Spinal cord (tissue), 10 donors: ENCODE data around the gene GLRX. TPM values are rescaled to one million over a fixed set of nuclear protein-coding genes. Genes with fewer than 3 reads are reported as not detected.

Experiments used
- DNase-seq, 6 donors: peaks; one replicate each; pipeline versions ENCODE4 v3.0.0 to v3.0.0-alpha.2; 2013 to 2015; ENCODE audit warnings: low spot score in 6 of 6, low read depth in 4 of 6
- H3K27ac ChIP-seq: one replicate; pipeline ENCODE4 v1.5.1; 2013; ENCODE audit warnings: low read depth, low read length, control low read depth
- H3K27me3 ChIP-seq: one replicate; pipeline ENCODE4 v1.6.1; 2013; ENCODE audit warnings: low read length; ENCODE audit not compliant: control insufficient read depth, insufficient read depth
- H3K36me3 ChIP-seq: one replicate; pipeline ENCODE4 v1.6.1; 2013; ENCODE audit warnings: low read length; ENCODE audit not compliant: control insufficient read depth, insufficient read depth
- H3K4me1 ChIP-seq: one replicate; pipeline ENCODE4 v1.6.1; 2013; ENCODE audit warnings: low read length; ENCODE audit not compliant: control insufficient read depth, insufficient read depth
- H3K4me3 ChIP-seq: one replicate; pipeline ENCODE4 v1.5.1; 2013; ENCODE audit warnings: low read depth, low read length, control low read depth
- H3K9me3 ChIP-seq: one replicate; pipeline ENCODE4 v1.6.1; 2013; ENCODE audit warnings: low read length; ENCODE audit not compliant: control insufficient read depth, insufficient read depth
- WGBS: methylation state at CpG from one replicate; pipeline ENCODE4 v1.1.5; 2013; ENCODE audit warnings: missing lambda C conversion rate; ENCODE audit not compliant: insufficient coverage; 5-methylcytosine and 5-hydroxymethylcytosine counted together
- polyA plus RNA-seq, 2 donors: library from polyadenylated mRNA; unstranded; fragments of 120-200 nt; gene quantifications; one replicate each; pipeline ENCODE4 v1.2.1, GENCODE V29; 2013; ENCODE audit not compliant: insufficient read length in 2 of 2
- total RNA-seq, 2 donors: library from RNA; depleted of rRNA in 1 of 2; stranded (reverse); fragments of 120-200 nt in 1 of 2; fragments of >200 nt in 1 of 2; gene quantifications; one replicate each; pipeline versions ENCODE4 v1.2.3 to v1.2.4, GENCODE V29; 2013 to 2014
- donor health status: healthy.

Gene GLRX
- total and polyA plus RNA-seq, 4 donors: 8.4 to 37.4 (median 21.8) TPM

DNA sequence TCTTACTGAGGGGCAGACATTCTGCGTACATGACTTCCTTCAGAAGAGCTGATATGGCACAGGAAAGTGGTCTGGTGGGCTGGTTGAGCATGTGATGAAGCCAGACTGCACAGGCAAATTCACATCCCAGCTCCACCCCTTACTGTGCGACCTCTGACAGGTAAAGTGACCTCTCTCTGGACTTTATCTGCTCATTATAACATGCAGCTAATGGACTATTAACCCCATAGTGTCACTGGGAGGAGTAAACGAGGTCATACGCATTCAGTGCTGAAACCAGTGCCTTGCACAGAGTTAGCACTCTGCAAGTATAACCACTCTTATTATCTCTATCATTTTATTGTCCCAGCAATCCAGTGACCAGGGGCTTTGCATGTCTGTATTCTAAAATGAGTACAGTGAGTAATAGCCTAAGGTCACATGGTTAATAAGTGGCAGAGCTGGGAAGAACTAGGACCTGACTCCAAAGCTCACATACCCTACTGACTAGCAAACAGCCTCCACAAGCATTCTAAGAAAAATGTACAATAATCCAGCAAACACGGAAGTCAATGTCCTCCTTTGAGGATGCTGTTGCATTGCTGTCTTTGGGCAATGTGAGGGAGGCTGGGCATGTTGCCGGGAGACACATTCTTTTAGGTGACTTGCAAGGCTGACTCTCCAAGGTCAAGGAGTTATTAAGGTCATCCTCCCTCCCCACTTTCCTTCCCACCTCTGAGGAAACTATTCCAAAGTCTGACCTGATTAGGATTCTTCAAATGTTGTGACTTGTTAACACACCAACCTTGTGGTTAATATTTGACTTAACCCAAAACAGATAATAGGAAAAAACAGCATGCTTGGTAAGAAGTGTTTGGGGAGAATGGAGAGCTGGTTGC lies 19.0 kb downstream of the GLRX start:
- no peaks in the 10 kb centered on the region for H3K27me3 ChIP-seq
- DNase-seq: no peak
- no peak overlapping the region for H3K27ac ChIP-seq
- H3K36me3 ChIP-seq: no peaks in the 10 kb centered on the region
- WGBS: no CpG with 5 or more reads among the region's 6 CpGs
- H3K4me3 ChIP-seq: no peak overlapping the region
- H3K4me1 ChIP-seq: no peaks in the 10 kb centered on the region
- H3K9me3 ChIP-seq: no peaks in the 10 kb centered on the region

DNA sequence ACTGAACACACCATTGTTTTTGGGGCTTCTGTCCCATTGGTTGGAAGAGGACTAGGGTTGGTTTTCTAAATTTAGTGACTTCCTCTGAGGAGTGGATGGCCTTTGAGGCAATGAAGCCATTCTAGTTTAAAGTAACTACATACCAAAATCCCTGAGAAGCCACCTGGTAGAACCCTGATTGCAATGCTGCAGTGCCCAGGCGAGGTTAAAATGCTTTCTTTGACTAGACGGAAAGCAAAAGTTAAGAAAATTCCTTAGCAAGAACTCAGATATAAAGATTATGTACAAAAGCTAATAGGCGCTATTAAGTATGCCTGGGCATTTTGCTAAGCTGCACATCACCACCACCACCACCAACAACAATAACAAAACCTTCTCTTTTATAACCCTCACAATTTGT lies 20.6 kb downstream of the GLRX start:
- H3K9me3 ChIP-seq: no peaks in the 10 kb centered on the region
- no peaks in the 10 kb centered on the region for H3K27me3 ChIP-seq
- H3K4me1 ChIP-seq: no peaks in the 10 kb centered on the region
- no peak overlapping the region for H3K4me3 ChIP-seq
- no CpG with 5 or more reads among the region's 3 CpGs for WGBS
- H3K27ac ChIP-seq: no peak overlapping the region
- H3K36me3 ChIP-seq: no peaks in the 10 kb centered on the region
- no peak for DNase-seq

DNA sequence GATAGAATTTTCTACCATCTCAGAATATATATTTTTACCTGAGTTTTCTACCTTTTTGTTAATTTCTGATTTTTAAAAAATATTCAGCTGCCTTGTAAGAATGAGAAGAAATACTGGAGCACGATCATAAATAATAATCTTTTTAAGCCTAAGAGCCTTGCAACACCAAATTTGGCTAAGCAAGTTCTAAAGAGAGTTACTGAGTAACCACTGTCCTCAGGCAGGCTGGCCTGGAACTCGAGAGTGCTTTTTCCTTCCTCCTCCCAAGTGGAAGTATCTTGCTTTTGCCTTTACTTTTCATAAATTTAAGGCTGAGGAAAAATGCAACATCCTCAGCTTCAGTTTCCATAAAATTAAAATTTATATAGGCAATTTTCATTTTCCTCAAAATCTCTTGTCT lies 21.0 kb downstream of the GLRX start:
- Histone ChIP-seq H3K9me3 (no peaks in the 10 kb centered on the region), H3K27me3 (no peaks in the 10 kb centered on the region), H3K4me1 (no peaks in the 10 kb centered on the region), H3K27ac (no peak overlapping the region), H3K4me3 (no peak overlapping the region), H3K36me3 (no peaks in the 10 kb centered on the region)
- no peak for DNase-seq
- WGBS: no CpG with 5 or more reads among the region's 2 CpGs

DNA sequence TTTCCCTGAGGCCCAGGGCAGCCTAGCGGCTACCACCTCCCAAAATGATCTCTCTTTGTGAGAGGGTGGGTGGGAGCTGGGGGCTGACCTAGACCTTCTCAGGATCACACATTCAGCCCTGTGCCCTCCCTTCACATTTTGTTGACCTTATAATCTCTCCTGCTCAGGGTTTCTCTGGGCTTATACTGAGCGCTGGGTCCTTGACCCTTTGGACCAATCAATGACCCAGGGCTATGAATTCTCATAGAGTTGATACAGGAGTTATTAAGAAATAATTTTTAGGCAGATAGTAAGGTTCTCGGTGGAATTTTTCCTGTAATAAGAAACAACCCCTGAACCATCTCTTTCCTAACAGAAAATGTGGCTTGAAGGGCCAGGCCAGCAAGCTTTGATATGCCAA lies 22.0 kb downstream of the GLRX start:
- Histone ChIP-seq H3K4me3 (no peak overlapping the region), H3K9me3 (no peaks in the 10 kb centered on the region), H3K27ac (no peak overlapping the region), H3K4me1 (no peaks in the 10 kb centered on the region), H3K36me3 (no peaks in the 10 kb centered on the region), H3K27me3 (no peaks in the 10 kb centered on the region)
- no peak for DNase-seq
- no CpG with 5 or more reads among the region's 3 CpGs for WGBS

DNA sequence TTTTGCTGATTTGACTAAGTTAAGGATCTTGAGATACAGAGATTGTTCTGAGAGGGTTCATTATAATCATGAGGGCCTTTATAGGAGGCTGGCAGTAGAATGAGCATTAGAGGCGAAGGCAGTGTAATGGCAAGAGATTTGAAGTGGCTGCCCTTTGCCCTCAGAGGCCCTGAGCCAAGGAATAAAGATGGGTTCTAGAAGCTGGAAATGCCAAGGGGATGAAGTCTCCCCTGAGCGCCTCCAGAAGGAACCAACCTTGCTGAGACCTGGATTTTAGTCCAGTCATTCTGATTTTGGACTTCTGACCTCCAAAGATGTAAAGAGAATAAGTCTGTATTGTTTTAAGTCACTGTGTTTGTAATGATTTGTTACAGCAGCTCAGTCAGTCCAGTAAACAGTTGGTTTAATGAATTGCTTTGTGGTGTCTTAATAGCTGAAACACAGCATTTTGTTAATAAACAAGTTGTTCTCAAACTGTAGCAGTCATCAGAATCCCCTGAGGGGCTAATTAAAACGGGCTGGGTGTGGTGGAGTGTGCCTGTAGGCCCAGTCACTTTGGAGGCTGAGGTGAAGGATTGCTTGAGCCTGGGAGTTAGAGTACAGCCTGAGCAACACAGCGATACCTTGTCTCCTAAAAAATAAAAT lies 23.2 kb downstream of the GLRX start:
- Histone ChIP-seq H3K4me3 (no peak overlapping the region), H3K36me3 (no peaks in the 10 kb centered on the region), H3K9me3 (no peaks in the 10 kb centered on the region), H3K27me3 (no peaks in the 10 kb centered on the region), H3K4me1 (no peaks in the 10 kb centered on the region), H3K27ac (no peak overlapping the region)
- whole genome bisulfite sequencing: 88% methylated on average over 4 of the region's 4 CpGs
- DNase-seq: no peak

DNA sequence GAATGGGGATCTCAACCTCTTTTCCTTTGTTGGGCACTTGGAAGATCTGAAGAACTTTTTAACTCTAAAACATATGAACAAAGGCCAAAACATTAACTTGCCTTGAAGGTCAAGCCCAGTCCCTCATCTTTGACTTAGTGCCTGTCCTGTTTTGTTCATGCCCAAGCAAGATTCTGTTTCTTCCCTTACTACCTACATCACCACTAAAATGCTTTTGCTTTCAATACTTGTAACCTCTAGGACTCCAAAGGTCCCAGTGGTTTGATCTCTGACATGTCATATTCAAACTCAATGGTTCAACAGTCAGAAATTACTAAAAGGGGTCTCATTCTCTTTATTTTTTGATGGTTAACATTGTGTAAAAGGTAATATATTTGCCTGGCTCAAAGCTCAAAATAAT lies 24.0 kb downstream of the GLRX start:
- Histone ChIP-seq H3K4me1 (no peaks in the 10 kb centered on the region), H3K4me3 (no peak overlapping the region)
- DNase-seq: no peak

DNA sequence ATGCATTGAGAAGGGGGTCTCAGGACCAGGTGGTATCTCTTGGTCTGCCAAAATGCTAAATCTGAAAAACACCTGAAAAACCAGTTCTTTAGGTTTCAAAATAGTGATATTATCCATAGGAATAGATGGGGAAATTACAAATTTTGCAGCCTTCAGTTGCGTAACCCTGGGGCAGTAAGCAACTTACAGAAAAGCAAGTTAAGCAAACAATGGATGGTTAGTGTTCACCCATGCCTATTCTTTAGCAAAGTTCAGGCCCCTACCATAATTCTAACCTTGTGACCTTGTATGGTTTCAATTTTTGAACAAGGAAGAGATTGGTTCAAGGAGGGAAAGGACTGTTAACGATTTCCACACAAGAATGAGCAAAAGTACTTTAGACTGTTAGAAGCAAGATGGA lies 24.5 kb downstream of the GLRX start:
- no peak overlapping the region for H3K4me3 ChIP-seq
- H3K9me3 ChIP-seq: no peaks in the 10 kb centered on the region
- no CpG with 5 or more reads among the region's 2 CpGs for WGBS
- no peak overlapping the region for H3K27ac ChIP-seq
- DNase-seq: no peak
- H3K36me3 ChIP-seq: no peaks in the 10 kb centered on the region
- no peaks in the 10 kb centered on the region for H3K4me1 ChIP-seq
- no peaks in the 10 kb centered on the region for H3K27me3 ChIP-seq

More for the DNA sequence above, 24.0 kb downstream of the GLRX start:
- Histone ChIP-seq H3K9me3 (no peaks in the 10 kb centered on the region), H3K27ac (no peak overlapping the region), H3K27me3 (no peaks in the 10 kb centered on the region), H3K36me3 (no peaks in the 10 kb centered on the region)

DNA sequence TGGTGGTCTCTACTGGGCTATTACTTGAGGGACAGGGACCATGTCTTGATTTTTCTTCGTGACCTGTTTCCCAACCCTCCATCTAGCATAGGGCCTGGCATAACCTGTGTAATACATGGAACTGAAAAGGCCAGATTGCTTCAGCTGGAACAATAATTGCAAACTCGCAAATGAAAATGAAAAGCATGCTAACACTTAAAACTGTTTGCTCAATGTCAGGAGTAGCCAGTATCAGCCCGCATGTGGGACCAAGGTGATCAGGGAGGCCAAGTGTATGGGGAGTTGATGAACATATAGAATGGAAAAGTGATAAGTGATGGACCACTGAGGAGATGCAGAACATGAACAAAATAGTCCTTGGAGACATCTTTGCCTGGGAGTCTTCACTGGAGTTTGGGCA lies 25.2 kb downstream of the GLRX start:
- H3K4me3 ChIP-seq: no peak overlapping the region
- no peak overlapping the region for H3K27ac ChIP-seq
- WGBS: 98% methylated on average over 3 of the region's 3 CpGs
- H3K36me3 ChIP-seq: no peaks in the 10 kb centered on the region
- no peaks in the 10 kb centered on the region for H3K4me1 ChIP-seq
- H3K27me3 ChIP-seq: no peaks in the 10 kb centered on the region
- no peak for DNase-seq
- H3K9me3 ChIP-seq: no peaks in the 10 kb centered on the region

DNA sequence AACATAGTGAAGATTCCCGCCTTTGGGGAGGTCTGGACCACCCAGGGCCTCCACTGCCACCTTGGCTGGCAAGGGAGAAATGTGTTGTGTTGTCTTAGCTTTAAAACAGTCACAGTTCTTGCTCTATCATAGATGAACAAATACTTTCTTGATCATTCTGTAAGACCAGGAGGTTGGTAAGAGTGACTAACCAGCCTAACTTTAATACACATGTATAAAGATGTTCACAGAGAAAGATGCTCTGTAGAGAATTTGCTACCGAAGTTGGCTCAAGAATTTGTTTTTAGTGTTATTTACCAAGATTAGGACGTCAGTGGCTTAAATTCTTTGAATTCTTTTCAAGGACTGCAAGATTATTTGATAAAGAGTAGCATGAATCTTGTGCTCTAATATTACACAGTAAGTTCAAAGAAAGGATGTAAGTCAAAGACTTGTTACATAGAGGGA lies 28.4 kb downstream of the GLRX start:
- no peak overlapping the region for H3K27ac ChIP-seq

DNA sequence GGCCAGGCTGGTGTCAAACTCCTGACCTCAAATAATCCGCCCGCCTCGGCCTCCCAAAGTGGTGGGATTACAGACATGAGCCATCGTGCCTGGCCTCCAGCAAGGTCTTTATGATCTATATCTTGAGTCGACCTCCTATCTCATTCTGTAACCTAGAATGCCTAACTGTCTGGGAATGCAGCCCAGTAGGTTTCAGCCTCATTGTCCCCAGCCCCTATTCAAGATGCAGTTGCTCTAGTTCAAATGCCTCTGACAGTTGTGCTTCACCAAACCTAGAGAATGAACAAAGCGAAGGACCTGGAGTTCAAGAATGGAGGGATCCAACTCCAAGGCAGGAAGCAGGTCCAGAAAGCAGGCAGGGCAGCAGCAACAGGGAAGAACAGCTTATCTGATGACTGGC lies 30.8 kb downstream of the GLRX start:
- no peak for DNase-seq
- Histone ChIP-seq H3K4me1 (no peaks in the 10 kb centered on the region), H3K36me3 (no peaks in the 10 kb centered on the region), H3K27me3 (no peaks in the 10 kb centered on the region), H3K4me3 (no peak overlapping the region), H3K9me3 (no peaks in the 10 kb centered on the region), H3K27ac (no peak overlapping the region)
- 85% methylated on average over 4 of the region's 6 CpGs for WGBS

More for the DNA sequence above, 28.4 kb downstream of the GLRX start:
- H3K36me3 ChIP-seq: no peaks in the 10 kb centered on the region
- H3K4me3 ChIP-seq: no peak overlapping the region
- DNase-seq: no peak
- H3K4me1 ChIP-seq: no peaks in the 10 kb centered on the region
- 88% methylated on average over 1 of the region's 3 CpGs for WGBS
- no peaks in the 10 kb centered on the region for H3K27me3 ChIP-seq
- H3K9me3 ChIP-seq: no peaks in the 10 kb centered on the region
